ENCODE results near the gene NPSR1.

Gene NPSR1

DNA sequence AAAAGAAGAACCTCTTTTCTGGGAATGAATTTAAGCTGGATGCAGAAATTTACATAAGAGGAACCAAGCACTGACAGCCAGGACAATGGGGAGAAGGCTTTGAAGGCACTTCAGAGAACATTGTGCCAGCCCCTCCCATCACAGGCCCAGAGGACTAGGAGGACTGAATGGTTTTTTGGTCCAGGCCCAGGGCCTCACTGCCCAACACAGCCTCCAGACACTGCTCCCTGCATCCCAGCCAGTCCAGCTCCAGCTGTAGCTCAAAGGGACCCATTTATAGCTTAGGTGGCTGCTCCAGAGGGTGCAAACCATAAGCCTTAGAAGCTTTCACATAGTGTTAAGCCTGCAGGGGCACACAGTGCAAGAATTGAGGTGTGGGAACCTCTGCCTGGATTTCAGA, 237.2 kb downstream of the NPSR1 start:
- Histone ChIP-seq H3K27ac (ENCODE audit: low read depth, low read length) (no peak overlapping the region), H3K79me2 (ENCODE audit: control insufficient read depth, low read length) (no peaks in the 10 kb centered on the region), H3K36me3 (ENCODE audit: control insufficient read depth, low read length) (no peaks in the 10 kb centered on the region), H3K9me3 (ENCODE audit: control insufficient read depth, insufficient read depth, low read length) (peaks cover 13% of the 10 kb centered on the region), H3K4me2 (ENCODE audit: low read length) (no peak overlapping the region), H3K27me3 (ENCODE audit: control insufficient read depth, low read length) (no peaks in the 10 kb centered on the region), H3K4me1 (ENCODE audit: control insufficient read depth, low read length) (no peaks in the 10 kb centered on the region), H3F3A (ENCODE audit: control insufficient read depth, insufficient read depth) (no peaks in the 10 kb centered on the region), H3K4me3 (ENCODE audit: low read length) (no peak overlapping the region), H4K20me1 (ENCODE audit: control insufficient read depth, insufficient read depth, low read depth, low read length) (no peaks in the 10 kb centered on the region), H3K9me2 (replicated peaks; ENCODE audit: control insufficient read depth, low read length) (no peaks in the 10 kb centered on the region)
- TF ChIP-seq, protein P1, sequence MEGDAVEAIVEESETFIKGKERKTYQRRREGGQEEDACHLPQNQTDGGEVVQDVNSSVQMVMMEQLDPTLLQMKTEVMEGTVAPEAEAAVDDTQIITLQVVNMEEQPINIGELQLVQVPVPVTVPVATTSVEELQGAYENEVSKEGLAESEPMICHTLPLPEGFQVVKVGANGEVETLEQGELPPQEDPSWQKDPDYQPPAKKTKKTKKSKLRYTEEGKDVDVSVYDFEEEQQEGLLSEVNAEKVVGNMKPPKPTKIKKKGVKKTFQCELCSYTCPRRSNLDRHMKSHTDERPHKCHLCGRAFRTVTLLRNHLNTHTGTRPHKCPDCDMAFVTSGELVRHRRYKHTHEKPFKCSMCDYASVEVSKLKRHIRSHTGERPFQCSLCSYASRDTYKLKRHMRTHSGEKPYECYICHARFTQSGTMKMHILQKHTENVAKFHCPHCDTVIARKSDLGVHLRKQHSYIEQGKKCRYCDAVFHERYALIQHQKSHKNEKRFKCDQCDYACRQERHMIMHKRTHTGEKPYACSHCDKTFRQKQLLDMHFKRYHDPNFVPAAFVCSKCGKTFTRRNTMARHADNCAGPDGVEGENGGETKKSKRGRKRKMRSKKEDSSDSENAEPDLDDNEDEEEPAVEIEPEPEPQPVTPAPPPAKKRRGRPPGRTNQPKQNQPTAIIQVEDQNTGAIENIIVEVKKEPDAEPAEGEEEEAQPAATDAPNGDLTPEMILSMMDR (IDR thresholded peaks at IDR 0.05; ENCODE audit: low read depth, low read length, poor library complexity, severe bottlenecking), result no peak
- no peak for TF ChIP-seq EZH2phosphoT487 (IDR thresholded peaks at IDR 0.05; ENCODE audit: borderline replicate concordance, low read length)

All from DOHH2 (cell line).